HL-60 (cell line): Measurements from ENCODE around the gene TNFAIP8L3.

Source experiments
- DNase-seq, 2 experiments: peaks; one replicate each; pipeline ENCODE4 v3.0.0-alpha.2; 2010 to 2020; ENCODE audit warnings: low read depth in 1 of 2, low spot score in 1 of 2
- H3K27ac ChIP-seq: fragments of 250-450 bp; sonication (Bioruptor Pico); replicated peaks from 2 replicates; pipeline ENCODE4 v1.5.1; 2020; ENCODE audit warnings: mild to moderate bottlenecking, moderate library complexity
- H3K27me3 ChIP-seq: fragments of 250-450 bp; sonication (Bioruptor Pico); 2 replicates; pipeline ENCODE4 v1.5.1; 2021; ENCODE audit warnings: mild to moderate bottlenecking, moderate library complexity; ENCODE audit not compliant: insufficient read depth, poor library complexity, severe bottlenecking
- H3K4me3 ChIP-seq: replicated peaks from 2 replicates; pipeline ENCODE4 v1.5.1; 2011; ENCODE audit warnings: mild to moderate bottlenecking, control low read depth, low read length; ENCODE audit not compliant: insufficient read depth
- CTCF ChIP-seq: IDR thresholded peaks from one replicate; pipeline ENCODE4 v1.5.1; 2011; ENCODE audit warnings: low read length, control low read depth, inconsistent platforms; ENCODE audit not compliant: insufficient read depth
- GABPA ChIP-seq: IDR thresholded peaks from 2 replicates; pipeline ENCODE4 v1.6.1; 2012; ENCODE audit warnings: low read depth
- POLR2AphosphoS5 ChIP-seq: IDR thresholded peaks from 2 replicates; pipeline ENCODE4 v1.6.1; 2012; ENCODE audit warnings: low read depth
- REST ChIP-seq: IDR thresholded peaks from 2 replicates; pipeline ENCODE4 v1.6.1; 2012; ENCODE audit warnings: low read depth; ENCODE audit not compliant: insufficient replicate concordance
- SPI1 ChIP-seq: IDR thresholded peaks from 2 replicates; pipeline ENCODE4 v1.6.1; 2012; ENCODE audit warnings: low read depth, mild to moderate bottlenecking, borderline replicate concordance

The TNFAIP8L3 gene

DNA sequence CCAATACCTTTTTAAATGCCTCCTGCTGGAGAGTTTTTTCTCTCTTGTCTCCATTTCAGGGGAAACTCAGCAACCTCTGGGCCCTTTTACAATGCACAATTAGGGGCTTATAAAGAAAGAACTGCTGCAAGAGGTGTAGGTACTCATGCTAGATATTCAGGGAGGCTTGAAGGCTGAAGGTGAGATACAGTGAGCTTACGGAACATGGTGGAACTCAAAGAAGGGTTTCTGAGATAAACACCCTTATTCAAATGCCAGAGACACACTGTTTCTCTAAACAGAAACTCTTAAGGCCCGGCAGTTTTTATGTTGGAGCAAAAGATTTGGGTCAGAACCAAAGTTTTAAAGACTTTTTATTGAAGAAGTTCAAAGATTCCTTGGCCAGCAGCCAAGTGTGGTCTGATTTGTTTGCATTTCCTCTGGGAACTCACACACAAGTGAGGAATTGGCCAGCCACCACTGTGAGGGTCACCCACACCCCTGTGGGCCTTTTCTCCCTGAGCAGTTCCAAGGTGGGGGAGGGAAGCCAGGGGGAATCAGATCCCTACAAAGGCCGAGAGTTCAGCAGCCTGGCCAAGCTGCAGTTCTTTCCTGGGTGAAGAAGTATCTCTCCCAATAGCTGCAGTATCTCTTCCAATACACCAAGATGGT lies 47.8 kb downstream of the TNFAIP8L3 start:
- TF ChIP-seq CTCF (no peak), REST (no peak), GABPA (no peak), POLR2AphosphoS5 (no peak), SPI1 (no peak)
- Histone ChIP-seq H3K4me3 (no peak overlapping the region), H3K27ac (no peak overlapping the region), H3K27me3 (no peaks in the 10 kb centered on the region)
- no peak for DNase-seq

GRCh38 chr15:51046016-51046415 lies 48.7 kb downstream of the TNFAIP8L3 start:
- no peak overlapping the region for H3K27ac ChIP-seq
- no peaks in the 10 kb centered on the region for H3K27me3 ChIP-seq
- DNase-seq: no peak
- TF ChIP-seq GABPA: no peak
- TF ChIP-seq SPI1: no peak
- no peak for TF ChIP-seq REST
- TF ChIP-seq CTCF: no peak
- TF ChIP-seq POLR2AphosphoS5: no peak
- no peak overlapping the region for H3K4me3 ChIP-seq

DNA sequence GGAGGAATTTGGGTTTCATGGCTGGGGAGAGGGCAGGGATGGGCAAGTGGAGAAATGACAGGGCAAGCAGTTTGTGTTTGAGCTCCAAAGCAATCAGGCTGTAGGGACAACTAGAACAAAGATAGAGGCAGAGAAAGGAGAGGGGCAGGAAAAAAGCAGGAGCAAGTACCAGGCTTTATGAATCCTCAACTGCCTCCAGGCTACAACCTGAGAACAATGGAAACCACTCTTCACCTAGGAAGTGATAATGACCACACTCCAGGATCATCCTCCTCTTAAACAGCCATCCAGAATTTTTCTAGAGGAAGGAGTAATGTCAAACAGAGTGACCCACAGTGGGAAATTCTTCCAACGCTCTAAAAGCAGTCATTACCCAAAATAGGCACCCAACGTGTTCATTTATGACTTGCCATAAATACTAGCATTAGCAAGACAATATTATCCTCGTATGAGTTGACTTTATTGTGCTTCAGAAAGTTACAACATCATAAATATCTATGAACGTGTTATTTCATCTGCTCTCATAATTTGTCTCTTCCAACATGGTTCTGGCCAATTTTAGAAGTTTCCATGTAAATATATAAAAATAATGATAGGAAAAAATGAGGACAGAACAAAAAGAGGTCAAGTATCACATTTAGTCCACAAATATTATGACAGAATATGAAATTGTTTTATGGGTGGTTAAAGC lies 50.5 kb downstream of the TNFAIP8L3 start:
- Histone ChIP-seq H3K4me3 (no peak overlapping the region), H3K27ac (no peak overlapping the region), H3K27me3 (no peaks in the 10 kb centered on the region)
- DNase-seq: no peak
- TF ChIP-seq GABPA (no peak), SPI1 (no peak), REST (no peak), CTCF (no peak), POLR2AphosphoS5 (no peak)
